ENCODE results near the gene TUT1.

Gene TUT1

GRCh38 chr11:62543680-62544444 lies 47.5 kb downstream of the TUT1 start:
- peak overlapping the region; percentile 59 for H3K4me3 ChIP-seq (ENCODE audit: low read depth, low read length)
- DNase-seq (ENCODE audit: low read depth) = no peak
- TF ChIP-seq CTCF (IDR thresholded peaks at IDR 0.05; ENCODE audit: low read depth, low read length, missing control alignments) = no peak

GRCh38 chr11:62542750-62543567 lies 48.4 kb downstream of the TUT1 start:
- TF ChIP-seq CTCF (IDR thresholded peaks at IDR 0.05; ENCODE audit: low read depth, low read length, missing control alignments) = peak; percentile 99
- peak overlapping the region; percentile 34 for H3K4me3 ChIP-seq (ENCODE audit: low read depth, low read length)
- no peak for DNase-seq (ENCODE audit: low read depth)

- no peak overlapping the region; the same call in 1 of the 2 replicates for H3K4me3 ChIP-seq (ENCODE audit: low read depth, low read length)
- no peak for TF ChIP-seq CTCF (IDR thresholded peaks at IDR 0.05; ENCODE audit: low read depth, low read length, missing control alignments)
- no peak for DNase-seq (ENCODE audit: low read depth)
These were observed 49.1 kb downstream of the TUT1 start for GRCh38 chr11:62542111-62542745.

- peak overlapping the region; percentile 33 for H3K4me3 ChIP-seq (ENCODE audit: low read depth, low read length)
- TF ChIP-seq CTCF (IDR thresholded peaks at IDR 0.05; ENCODE audit: low read depth, low read length, missing control alignments) = no peak
- DNase-seq (ENCODE audit: low read depth) = peak; percentile 72
These were observed 50.3 kb downstream of the TUT1 start for GRCh38 chr11:62540804-62541701.

- no peak for DNase-seq (ENCODE audit: low read depth)
- no peak for TF ChIP-seq CTCF (IDR thresholded peaks at IDR 0.05; ENCODE audit: low read depth, low read length, missing control alignments)
- no peak overlapping the region for H3K4me3 ChIP-seq (ENCODE audit: low read depth, low read length)
These were observed 51.9 kb downstream of the TUT1 start for GRCh38 chr11:62539238-62539925.

Measured in GM12864 (cell line).